Measurements from ENCODE around the gene ATP8B4. TPM values are rescaled to one million over a fixed set of nuclear protein-coding genes. Genes with fewer than 3 reads are reported as not detected.

ATP8B4 gene
- total and polyA plus RNA-seq, 11 donors, result 0.51 to 14.7 (median 2.1) TPM

DNA sequence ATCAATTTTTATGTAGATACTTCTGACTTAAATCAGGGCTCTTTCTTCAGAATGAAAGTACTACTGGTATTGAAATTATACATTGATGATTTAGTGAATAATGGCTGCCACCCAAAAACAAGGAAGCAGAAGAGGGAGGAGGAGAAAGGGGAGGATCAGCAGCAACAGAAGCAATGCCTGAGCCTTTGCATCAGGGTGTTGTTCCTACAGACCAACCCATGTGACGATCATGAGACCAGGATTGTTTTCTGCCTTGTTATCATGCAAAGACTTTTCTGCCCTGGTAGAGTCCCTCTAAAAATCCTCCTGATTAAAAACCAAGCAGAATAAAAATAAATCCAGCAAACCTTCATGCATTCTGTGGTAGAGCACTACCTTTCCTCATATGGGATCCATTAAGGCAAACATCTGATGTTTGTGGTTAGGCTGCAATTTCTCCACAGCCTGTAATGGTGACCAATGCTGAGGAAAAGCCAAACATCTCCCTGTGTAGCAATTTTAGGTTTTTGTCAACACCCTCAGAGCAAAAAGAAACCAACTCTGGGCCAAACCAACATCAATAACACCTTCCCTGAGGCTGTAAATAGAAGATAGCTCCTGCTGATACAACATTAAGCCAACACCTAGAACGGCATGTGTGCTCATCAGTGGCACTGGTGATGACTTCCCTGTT, 191.7 kb downstream of the ATP8B4 start:
- no peak for DNase-seq
- H3K27ac ChIP-seq, result no peak overlapping the region

DNA sequence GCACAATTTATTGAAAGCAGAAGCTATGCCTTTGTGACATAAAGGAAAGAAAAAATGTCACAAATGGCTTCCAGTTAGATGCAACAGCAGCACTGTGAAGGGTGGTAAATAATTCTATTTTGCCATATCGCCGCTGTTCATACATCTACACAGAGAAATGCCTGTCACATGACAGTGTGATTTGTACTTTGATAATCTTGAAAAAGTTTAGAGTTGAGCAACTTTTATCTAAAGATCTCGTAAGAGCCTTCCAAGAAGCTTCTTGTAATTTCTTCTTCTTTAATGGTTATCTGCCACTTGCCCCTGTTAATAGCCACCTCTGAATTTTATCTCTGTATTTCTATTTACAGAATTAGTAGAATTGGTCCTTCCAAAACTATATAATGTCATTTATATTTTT, 192.3 kb downstream of the ATP8B4 start:
- ATAC-seq (no peak), DNase-seq (no peak)
- Histone ChIP-seq H3K36me3 (peaks cover 0 to 8% (median 0%) of the 10 kb centered on the region in 9 donors), H3K27ac (no peak overlapping the region), H3K4me1 (peaks cover 0 to 3% (median 0%) of the 10 kb centered on the region in 12 donors), H3K9me3 (no peaks in the 10 kb centered on the region), H3K4me3 (no peak overlapping the region), H3K27me3 (no peaks in the 10 kb centered on the region)
- WGBS, 4 donors, result 80 to 97% (median 93%) methylated on average over 3 of the region's 3 CpGs
- intact Hi-C loops (cut with DNase I), result no loop called here
- TF ChIP-seq, protein P1, sequence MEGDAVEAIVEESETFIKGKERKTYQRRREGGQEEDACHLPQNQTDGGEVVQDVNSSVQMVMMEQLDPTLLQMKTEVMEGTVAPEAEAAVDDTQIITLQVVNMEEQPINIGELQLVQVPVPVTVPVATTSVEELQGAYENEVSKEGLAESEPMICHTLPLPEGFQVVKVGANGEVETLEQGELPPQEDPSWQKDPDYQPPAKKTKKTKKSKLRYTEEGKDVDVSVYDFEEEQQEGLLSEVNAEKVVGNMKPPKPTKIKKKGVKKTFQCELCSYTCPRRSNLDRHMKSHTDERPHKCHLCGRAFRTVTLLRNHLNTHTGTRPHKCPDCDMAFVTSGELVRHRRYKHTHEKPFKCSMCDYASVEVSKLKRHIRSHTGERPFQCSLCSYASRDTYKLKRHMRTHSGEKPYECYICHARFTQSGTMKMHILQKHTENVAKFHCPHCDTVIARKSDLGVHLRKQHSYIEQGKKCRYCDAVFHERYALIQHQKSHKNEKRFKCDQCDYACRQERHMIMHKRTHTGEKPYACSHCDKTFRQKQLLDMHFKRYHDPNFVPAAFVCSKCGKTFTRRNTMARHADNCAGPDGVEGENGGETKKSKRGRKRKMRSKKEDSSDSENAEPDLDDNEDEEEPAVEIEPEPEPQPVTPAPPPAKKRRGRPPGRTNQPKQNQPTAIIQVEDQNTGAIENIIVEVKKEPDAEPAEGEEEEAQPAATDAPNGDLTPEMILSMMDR (IDR thresholded peaks at IDR 0.05), result no peak
- no peak for TF ChIP-seq POLR2A (IDR thresholded peaks at IDR 0.05)

More for the DNA sequence above, 191.7 kb downstream of the ATP8B4 start:
- Histone ChIP-seq H3K36me3 (peaks cover 0 to 8% (median 0%) of the 10 kb centered on the region in 9 donors), H3K4me3 (no peak overlapping the region), H3K27me3 (no peaks in the 10 kb centered on the region), H3K9me3 (no peaks in the 10 kb centered on the region), H3K4me1 (peaks cover 0 to 3% (median 0%) of the 10 kb centered on the region in 12 donors)
- WGBS, 4 donors, result 69 to 86% (median 76%) methylated on average over 2 of the region's 2 CpGs
- intact Hi-C loops (cut with DNase I), result no loop called here
- ATAC-seq, result no peak
- TF ChIP-seq POLR2A (IDR thresholded peaks at IDR 0.05), result no peak
- TF ChIP-seq, protein P1 (IDR thresholded peaks at IDR 0.05), result no peak

DNA sequence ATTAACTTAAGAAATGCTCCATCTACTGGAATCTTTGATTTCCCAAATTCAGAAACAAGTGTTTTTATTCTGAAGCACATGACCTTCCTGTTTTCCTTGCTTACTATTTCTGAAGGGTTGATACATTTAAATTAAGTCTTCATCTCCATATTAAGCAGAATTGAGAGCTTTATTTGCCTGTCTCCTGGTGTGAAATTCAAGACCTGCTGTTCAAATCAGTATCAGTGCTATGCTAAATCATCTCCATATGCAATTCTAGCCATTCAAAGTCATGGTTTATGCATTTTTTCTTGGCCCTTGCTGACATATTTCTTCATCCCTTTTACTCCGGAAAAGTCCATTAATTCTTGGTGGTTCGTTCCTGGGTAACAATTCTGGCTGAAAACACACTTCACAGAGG, 195.4 kb downstream of the ATP8B4 start:
- intact Hi-C loops (cut with DNase I), result no loop called here
- Histone ChIP-seq H3K9me3 (no peaks in the 10 kb centered on the region), H3K27ac (no peak overlapping the region), H3K4me1 (peaks cover 0 to 5% (median 0%) of the 10 kb centered on the region in 12 donors), H3K36me3 (peaks cover 0 to 15% (median 0%) of the 10 kb centered on the region in 9 donors), H3K4me3 (no peak overlapping the region), H3K27me3 (no peaks in the 10 kb centered on the region)
- no peak for ATAC-seq
- TF ChIP-seq, protein P1 (IDR thresholded peaks at IDR 0.05), result no peak
- TF ChIP-seq POLR2A (IDR thresholded peaks at IDR 0.05), result no peak
- no peak for DNase-seq
- WGBS, 4 donors, result 90 to 95% (median 93%) methylated on average over 2 of the region's 2 CpGs

DNA sequence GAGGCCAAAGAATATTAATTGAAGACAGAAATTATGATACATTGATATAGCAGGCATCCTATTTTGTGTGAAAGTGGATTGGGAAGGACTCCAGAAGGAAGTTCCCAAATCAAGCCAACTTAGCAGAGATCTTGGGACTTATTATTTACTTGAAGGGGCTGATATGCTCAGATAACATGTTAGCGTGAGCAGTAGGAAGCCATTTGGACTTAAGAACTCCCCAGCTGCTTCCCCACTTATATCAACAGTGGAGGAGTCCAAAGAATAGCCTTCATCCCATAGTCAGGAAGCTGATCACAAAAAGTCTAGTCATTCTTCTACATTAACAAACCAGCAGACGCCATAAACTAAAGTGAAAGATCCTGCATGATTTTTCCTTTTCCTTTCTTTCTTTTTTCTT, 200.0 kb downstream of the ATP8B4 start:
- Histone ChIP-seq H3K4me1 (peaks cover 0 to 24% (median 0%) of the 10 kb centered on the region in 12 donors), H3K27me3 (no peaks in the 10 kb centered on the region), H3K4me3 (no peak overlapping the region), H3K36me3 (peaks cover 0 to 15% (median 0%) of the 10 kb centered on the region in 9 donors), H3K9me3 (peaks cover 0 to under 1% (median 0%) of the 10 kb centered on the region in 12 donors), H3K27ac (peak overlapping the region in 2 of 12 donors; percentile 2 to 14)
- intact Hi-C loops (cut with DNase I), result loop anchor here in 2 of 10 donors (5.0 to 10.0 kb wide), 2 partner anchors 68 to 136 kb away; no protein-coding TSS in a partner anchor
- ATAC-seq (no peak), DNase-seq (no peak)
- WGBS, 4 donors, result 54 to 67% (median 62%) methylated on average over 2 of the region's 2 CpGs
- TF ChIP-seq POLR2A (IDR thresholded peaks at IDR 0.05), result no peak
